SU-DHL-6 (cell line): Measurements from ENCODE around the gene LMTK3.

Experiments
- H2AFZ ChIP-seq: fragments of 200-600 bp; sonication (generic); 2 replicates; pipeline ENCODE4 v1.6.1; 2014; ENCODE audit warnings: low read depth, mild to moderate bottlenecking, moderate library complexity, mixed read lengths, antibody characterized with exemption, low read length; ENCODE audit not compliant: severe bottlenecking
- H3F3A ChIP-seq: fragments of 200-600 bp; shearing (Covaris generic); 2 replicates; pipeline ENCODE4 v1.6.0; 2016; ENCODE audit warnings: antibody characterized with exemption, mild to moderate bottlenecking; ENCODE audit not compliant: insufficient read depth
- H3K27ac ChIP-seq: fragments of 200-600 bp; sonication (generic); 2 replicates; pipeline ENCODE4 v1.5.1; 2016; ENCODE audit warnings: low read depth, mild to moderate bottlenecking, low read length, moderate library complexity, mixed read lengths
- H3K27me3 ChIP-seq: fragments of 200-600 bp; sonication (generic), shearing (Covaris generic); 2 replicates; pipeline ENCODE4 v1.6.0; 2014; ENCODE audit warnings: mild to moderate bottlenecking, low read length
- H3K36me3 ChIP-seq: fragments of 200-600 bp; sonication (generic); 2 replicates; pipeline ENCODE4 v1.6.1; 2014; ENCODE audit warnings: mild to moderate bottlenecking, low read length, mixed read lengths
- H3K4me2 ChIP-seq: fragments of 300-600, 200-600 bp; shearing (Covaris generic), sonication (generic); 2 replicates; pipeline ENCODE4 v1.6.0; 2014; ENCODE audit warnings: low read length, low read depth, mild to moderate bottlenecking; ENCODE audit not compliant: poor library complexity, severe bottlenecking
- H3K4me3 ChIP-seq: fragments of 200-600 bp; sonication (generic); 2 replicates; pipeline ENCODE4 v1.5.1; 2014; ENCODE audit warnings: antibody characterized with exemption, low read length, mild to moderate bottlenecking, mixed read lengths; ENCODE audit not compliant: insufficient read depth, poor library complexity, severe bottlenecking
- H3K79me2 ChIP-seq: fragments of 200-600 bp; sonication (generic); 2 replicates; pipeline ENCODE4 v1.6.1; 2014; ENCODE audit warnings: mild to moderate bottlenecking, low read length, moderate library complexity; ENCODE audit not compliant: insufficient read depth
- H3K9ac ChIP-seq: fragments of 200-600 bp; sonication (generic); 2 replicates; pipeline ENCODE4 v1.7.0; 2014; ENCODE audit warnings: mild to moderate bottlenecking, low read length
- H3K9me2 ChIP-seq: fragments of 200-600 bp; sonication (generic); replicated peaks from 2 replicates; pipeline ENCODE4 v1.6.1; 2014; ENCODE audit warnings: low read length; ENCODE audit not compliant: insufficient read depth
- H3K9me3 ChIP-seq: fragments of 200-600 bp; sonication (generic); 2 replicates; pipeline ENCODE4 v1.6.1; 2014; ENCODE audit warnings: low read length, mixed read lengths; ENCODE audit not compliant: insufficient read depth
- H4K20me1 ChIP-seq: fragments of 200-600 bp; sonication (generic); 2 replicates; pipeline ENCODE4 v1.6.1; 2014; ENCODE audit warnings: low read depth, mild to moderate bottlenecking, antibody characterized with exemption, low read length, moderate library complexity, mixed read lengths
- CTCF ChIP-seq: fragments of 200-600 bp; sonication (generic); IDR thresholded peaks from one replicate; pipeline ENCODE4 v1.5.1; 2017; ENCODE audit warnings: antibody characterized with exemption, mild to moderate bottlenecking, low read length, moderate library complexity; ENCODE audit not compliant: insufficient read depth, poor library complexity, severe bottlenecking
- EZH2phosphoT487 ChIP-seq: fragments of 200-600 bp; sonication (generic), shearing (Covaris generic); conservative IDR thresholded peaks from 2 replicates; pipeline ENCODE4 v1.6.1; 2018; ENCODE audit warnings: mild to moderate bottlenecking, antibody characterized with exemption, low read length, moderate library complexity, mixed read lengths

The LMTK3 gene

GRCh38 chr19:48478339-48479256 lies 33.0 kb downstream of the LMTK3 start:
- Histone ChIP-seq H4K20me1 (no peaks in the 10 kb centered on the region), H3K4me3 (no peak overlapping the region), H3K27ac (no peak overlapping the region), H3K27me3 (no peaks in the 10 kb centered on the region), H3F3A (0 out of 2 replicates have a peak, but pooled peaks cover 5% of the 10 kb centered on the region), H3K9ac (no peak overlapping the region), H3K79me2 (no peaks in the 10 kb centered on the region), H3K4me2 (no peak overlapping the region), H2AFZ (no peak overlapping the region), H3K9me3 (no peaks in the 10 kb centered on the region), H3K36me3 (no peaks in the 10 kb centered on the region), H3K9me2 (no peaks in the 10 kb centered on the region)
- TF ChIP-seq CTCF (no peak), EZH2phosphoT487 (no peak)

GRCh38 chr19:48477698-48478338 lies 33.8 kb downstream of the LMTK3 start:
- no peaks in the 10 kb centered on the region for H3K36me3 ChIP-seq
- H4K20me1 ChIP-seq: no peaks in the 10 kb centered on the region

GRCh38 chr19:48477067-48477685 lies 34.5 kb downstream of the LMTK3 start:
- Histone ChIP-seq H3F3A (0 out of 2 replicates have a peak, but pooled peaks cover 5% of the 10 kb centered on the region), H3K9ac (no peak overlapping the region), H3K9me3 (no peaks in the 10 kb centered on the region), H3K36me3 (no peaks in the 10 kb centered on the region), H4K20me1 (no peaks in the 10 kb centered on the region), H3K9me2 (no peaks in the 10 kb centered on the region), H3K27me3 (no peaks in the 10 kb centered on the region), H3K4me2 (no peak overlapping the region), H3K27ac (no peak overlapping the region), H3K79me2 (no peaks in the 10 kb centered on the region), H3K4me3 (no peak overlapping the region), H2AFZ (no peak overlapping the region)
- no peak for TF ChIP-seq CTCF
- no peak for TF ChIP-seq EZH2phosphoT487

More at GRCh38 chr19:48477698-48478338, 33.8 kb downstream of the LMTK3 start:
- H3K9me3 ChIP-seq: no peaks in the 10 kb centered on the region
- no peak overlapping the region for H2AFZ ChIP-seq
- TF ChIP-seq CTCF: no peak
- no peak for TF ChIP-seq EZH2phosphoT487
- H3K9me2 ChIP-seq: no peaks in the 10 kb centered on the region
- no peak overlapping the region for H3K9ac ChIP-seq
- H3K4me2 ChIP-seq: no peak overlapping the region
- no peak overlapping the region for H3K27ac ChIP-seq
- no peaks in the 10 kb centered on the region for H3K27me3 ChIP-seq
- no peak overlapping the region for H3K4me3 ChIP-seq
- 0 out of 2 replicates have a peak, but pooled peaks cover 5% of the 10 kb centered on the region for H3F3A ChIP-seq
- H3K79me2 ChIP-seq: no peaks in the 10 kb centered on the region
